GM18505 (cell line): Measurements from ENCODE around the gene APBA1.

Experiments used
- ATAC-seq: cut with Tn5 transposase; IDR thresholded peaks from one replicate; pipeline ENCODE4 v1.9.1; 2021; ENCODE audit not compliant: unreplicated experiment
- POLR2A ChIP-seq: IDR thresholded peaks from 4 replicates; pipeline ENCODE4 v1.6.1; 2011; ENCODE audit warnings: borderline replicate concordance; ENCODE audit not compliant: insufficient read depth, insufficient read length; ENCODE audit errors: extremely low read depth

Gene APBA1

GRCh38 chr9:69671879-69672595 lies at the start of gene APBA1:
Gene APBA1, minus strand, starts transcription at chr9:69672371.
- no peak for TF ChIP-seq POLR2A
- ATAC-seq, result peak; percentile 51

GRCh38 chr9:69719983-69720382 lies 47.8 kb upstream of the APBA1 start:
- ATAC-seq, result no peak
- TF ChIP-seq POLR2A, result no peak

DNA sequence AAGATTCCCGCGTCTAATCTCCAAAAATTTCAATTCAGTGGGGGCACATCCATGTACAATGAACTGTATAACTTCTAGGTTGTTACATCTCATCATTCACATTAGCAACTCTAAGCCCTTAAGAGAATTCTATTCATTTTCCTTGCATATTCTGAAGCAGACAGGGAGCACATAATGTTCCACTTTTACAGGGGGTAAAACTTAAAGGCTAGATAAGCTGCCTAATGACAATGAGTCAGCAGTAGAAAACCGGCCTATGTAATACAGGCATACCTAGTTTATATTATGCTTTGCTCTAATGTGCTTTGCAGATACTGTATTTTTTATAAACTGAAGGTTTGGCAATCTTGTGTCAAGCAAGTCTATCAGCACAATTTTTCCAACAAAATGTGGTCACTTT lies 47.2 kb upstream of the APBA1 start:
- no peak for ATAC-seq
- TF ChIP-seq POLR2A, result no peak

- no peak for ATAC-seq
- no peak for TF ChIP-seq POLR2A
These were observed 46.0 kb upstream of the APBA1 start for GRCh38 chr9:69718218-69718617.

DNA sequence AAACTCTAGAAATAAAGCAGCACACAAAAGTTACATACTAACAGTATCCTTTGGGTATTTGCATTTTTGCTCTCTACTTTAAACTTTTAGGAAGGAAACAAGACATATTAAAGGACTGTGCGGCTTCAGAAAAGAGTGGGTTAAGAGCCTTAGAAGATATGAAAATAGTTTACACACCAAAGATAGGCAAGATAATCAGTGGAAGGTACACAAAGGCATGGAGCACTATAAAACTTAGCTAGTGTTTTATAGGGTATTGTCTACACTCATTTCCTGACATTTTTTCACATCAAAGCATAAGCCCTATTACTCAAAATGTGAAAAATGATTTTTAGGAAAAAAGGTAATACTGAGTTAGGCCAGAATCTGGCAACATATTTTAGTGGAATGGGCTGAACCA lies 43.7 kb upstream of the APBA1 start:
- ATAC-seq, result no peak
- TF ChIP-seq POLR2A, result no peak

DNA sequence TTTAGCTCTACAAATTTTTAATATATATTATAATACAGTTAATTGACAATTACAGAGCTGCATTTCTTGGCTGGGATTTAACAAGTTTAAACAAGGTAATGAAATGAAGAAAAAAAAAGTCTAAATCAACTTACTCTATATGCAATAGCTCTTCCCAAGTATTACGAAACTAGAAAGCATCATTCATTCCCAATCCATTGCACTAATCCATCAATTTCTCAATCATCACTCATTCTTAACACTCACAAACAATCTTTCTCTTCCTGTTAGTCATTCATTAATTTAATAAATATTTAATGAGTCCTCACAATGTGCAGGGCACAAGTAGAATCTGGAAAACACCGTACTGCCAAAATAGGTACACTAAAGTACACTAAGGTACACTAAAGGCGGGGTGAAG lies 42.9 kb upstream of the APBA1 start:
- ATAC-seq, result no peak
- no peak for TF ChIP-seq POLR2A

DNA sequence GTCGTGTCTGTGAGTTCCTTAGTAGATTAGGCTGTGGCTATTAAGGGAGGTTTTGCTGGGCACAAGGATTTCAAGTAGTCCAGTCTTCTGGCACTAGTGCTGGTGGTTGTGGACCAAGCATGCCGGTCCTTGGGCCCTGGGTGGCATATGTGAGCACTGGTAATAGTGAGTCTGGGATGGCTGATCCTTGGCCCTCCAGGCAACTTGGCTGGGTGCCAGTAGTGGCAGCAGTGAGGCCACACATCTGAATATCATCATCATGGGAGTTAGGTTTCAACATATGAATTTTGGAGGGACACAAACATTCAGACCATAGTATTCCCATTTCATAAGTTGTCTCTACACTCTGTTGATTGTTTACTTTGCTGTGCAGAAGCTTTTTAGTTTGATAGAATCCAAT lies 25.3 kb upstream of the APBA1 start:
- ATAC-seq, result no peak
- no peak for TF ChIP-seq POLR2A

- TF ChIP-seq POLR2A, result no peak
- ATAC-seq, result no peak
These were observed 24.6 kb upstream of the APBA1 start for GRCh38 chr9:69696802-69697201.

GRCh38 chr9:69689991-69690538 lies 17.9 kb upstream of the APBA1 start:
- no peak for ATAC-seq
- TF ChIP-seq POLR2A, result no peak

- no peak for ATAC-seq
- no peak for TF ChIP-seq POLR2A
These were observed 11.8 kb upstream of the APBA1 start for GRCh38 chr9:69683927-69684326.

GRCh38 chr9:69678843-69679538 lies 6.8 kb upstream of the APBA1 start:
- ATAC-seq, result no peak

GRCh38 chr9:69677931-69678330 lies 5.8 kb upstream of the APBA1 start:
- ATAC-seq, result no peak
- no peak for TF ChIP-seq POLR2A

More at GRCh38 chr9:69678843-69679538, 6.8 kb upstream of the APBA1 start:
- TF ChIP-seq POLR2A, result no peak

DNA sequence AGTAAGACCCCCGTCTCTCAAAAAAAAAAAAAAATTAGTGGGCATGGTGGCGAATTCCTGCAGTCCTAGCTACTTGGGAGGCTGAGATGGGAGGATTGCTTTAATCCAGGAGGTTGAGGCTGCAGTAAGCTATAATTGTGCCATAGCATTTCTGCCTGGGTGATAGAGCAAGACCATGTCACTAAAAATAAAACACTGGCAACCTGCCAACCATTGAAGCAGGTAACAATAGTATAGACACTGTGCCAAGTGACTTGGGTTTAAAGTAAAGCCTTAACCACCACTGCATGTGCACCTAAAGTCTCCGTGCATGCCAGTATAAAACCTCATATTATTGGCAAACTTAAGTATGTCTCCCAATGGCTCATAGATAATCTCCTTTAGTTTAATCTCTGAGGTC lies 3.4 kb upstream of the APBA1 start:
- TF ChIP-seq POLR2A, result no peak
- ATAC-seq, result no peak
